ENCODE data around the gene GALNT1.

Gene GALNT1

GRCh38 chr18:35673682-35674081, 92.1 kb downstream of the GALNT1 start:
- no peak for DNase-seq (ENCODE audit: low read depth in 2 of 2)

DNA sequence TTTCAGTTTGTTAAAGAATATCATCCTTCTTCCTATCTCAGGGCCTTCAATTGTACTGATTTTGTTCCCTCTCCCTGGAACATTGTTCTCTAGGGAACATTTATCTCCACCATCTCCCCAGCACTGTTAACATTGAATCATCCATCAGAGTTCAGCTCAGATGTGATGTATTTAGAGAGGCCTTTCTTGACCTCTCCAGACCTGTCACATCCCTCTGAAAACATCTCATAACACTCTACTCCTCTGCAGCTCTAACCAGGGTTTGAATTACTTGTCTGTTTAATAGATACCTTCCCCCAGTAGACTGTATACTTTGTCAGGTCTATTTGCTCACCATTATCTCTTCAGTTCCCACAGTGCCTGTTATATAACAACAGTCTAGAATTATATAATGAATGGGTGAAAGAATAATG, 98.6 kb downstream of the GALNT1 start:
- DNase-seq (ENCODE audit: low read depth in 2 of 2): no peak

GRCh38 chr18:35682281-35682867, 100.8 kb downstream of the GALNT1 start:
- no peak for DNase-seq (ENCODE audit: low read depth in 2 of 2)

DNA sequence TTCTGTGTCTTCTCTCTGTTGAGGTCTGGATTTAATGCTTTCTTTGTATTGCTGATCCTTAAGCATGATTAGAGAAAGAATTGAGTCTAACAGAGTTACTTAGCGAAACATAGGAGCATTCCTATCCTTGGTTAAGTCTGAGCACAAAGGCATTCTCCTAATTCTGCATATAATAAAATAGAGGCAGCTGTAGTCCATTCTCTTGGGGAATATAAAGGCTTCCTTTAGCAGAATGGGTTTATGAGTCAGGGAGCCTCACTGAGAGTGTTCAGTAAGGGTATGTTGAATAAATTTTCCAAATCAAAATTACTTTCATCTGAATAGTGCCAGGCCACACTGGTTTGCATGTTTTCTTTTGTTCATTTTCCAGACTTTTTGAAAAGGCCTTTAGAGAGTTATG, 101.5 kb downstream of the GALNT1 start:
- DNase-seq (ENCODE audit: low read depth in 2 of 2): no peak

DNA sequence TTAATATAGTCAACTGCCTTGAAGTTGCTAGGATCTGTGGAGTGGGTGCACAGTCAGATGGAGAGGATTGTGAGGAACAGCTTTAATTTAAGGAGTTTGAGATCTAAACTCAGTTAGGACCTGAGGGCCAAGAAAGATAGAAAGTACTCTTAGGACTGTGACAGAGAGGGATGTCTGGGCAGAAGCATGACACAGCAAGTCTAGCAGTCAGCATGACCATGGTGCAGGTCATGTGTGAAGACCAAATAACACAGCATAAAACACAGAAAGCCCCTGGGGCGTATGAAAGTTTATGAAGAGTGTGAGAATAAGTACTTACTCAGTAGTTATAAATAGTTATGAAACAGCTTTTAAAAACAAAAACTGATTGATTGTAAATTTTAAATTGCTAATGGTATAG, 107.2 kb downstream of the GALNT1 start:
- DNase-seq (ENCODE audit: low read depth in 2 of 2): no peak

DNA sequence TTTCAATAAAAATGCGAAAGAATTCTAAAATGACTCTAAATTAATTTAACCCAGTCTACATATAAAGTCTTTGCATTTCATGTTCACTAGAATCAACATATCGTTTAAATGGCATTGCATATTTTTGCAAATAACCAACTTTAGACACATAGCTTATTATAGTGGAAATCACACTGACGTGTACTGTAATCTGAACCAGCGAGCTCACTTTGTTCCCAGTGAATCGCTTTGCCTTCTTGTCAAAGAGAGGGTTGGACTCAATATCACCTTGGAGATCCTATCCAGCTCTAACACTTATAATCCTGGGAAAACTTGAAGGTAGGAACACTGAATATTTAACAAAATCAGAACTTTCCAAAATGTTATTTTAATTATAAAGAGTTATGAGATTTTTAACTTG, 108.2 kb downstream of the GALNT1 start:
- no peak for DNase-seq (ENCODE audit: low read depth in 2 of 2)

- DNase-seq (ENCODE audit: low read depth in 2 of 2): no peak
Observed at GRCh38 chr18:35691625-35692024, 110.1 kb downstream of the GALNT1 start.

GRCh38 chr18:35692866-35693265, 111.3 kb downstream of the GALNT1 start:
- DNase-seq (ENCODE audit: low read depth in 2 of 2): no peak

DNA sequence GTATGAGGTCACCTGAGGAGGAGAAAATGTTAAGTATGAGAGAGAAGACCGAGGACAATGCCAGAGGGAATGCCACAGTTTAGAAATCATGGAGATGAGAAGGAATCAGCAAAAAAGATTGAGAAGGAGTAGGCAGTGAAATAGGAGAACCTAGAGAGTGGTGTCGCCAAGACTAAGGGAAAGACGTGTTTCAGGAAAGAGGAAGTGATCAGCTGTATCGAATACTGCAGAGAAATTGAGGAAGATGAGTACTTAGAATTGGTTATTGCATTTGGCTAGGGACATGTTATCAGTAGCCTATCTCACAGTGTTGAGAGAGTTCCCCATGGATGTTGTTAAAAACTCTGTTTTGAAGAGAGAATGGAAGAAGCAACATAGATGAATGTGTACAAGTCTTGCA, 112.3 kb downstream of the GALNT1 start:
- DNase-seq (ENCODE audit: low read depth in 2 of 2): no peak

GRCh38 chr18:35694808-35695207, 113.3 kb downstream of the GALNT1 start:
- DNase-seq (ENCODE audit: low read depth in 2 of 2): no peak

GRCh38 chr18:35695384-35695783, 113.8 kb downstream of the GALNT1 start:
- no peak for DNase-seq (ENCODE audit: low read depth in 2 of 2)

DNA sequence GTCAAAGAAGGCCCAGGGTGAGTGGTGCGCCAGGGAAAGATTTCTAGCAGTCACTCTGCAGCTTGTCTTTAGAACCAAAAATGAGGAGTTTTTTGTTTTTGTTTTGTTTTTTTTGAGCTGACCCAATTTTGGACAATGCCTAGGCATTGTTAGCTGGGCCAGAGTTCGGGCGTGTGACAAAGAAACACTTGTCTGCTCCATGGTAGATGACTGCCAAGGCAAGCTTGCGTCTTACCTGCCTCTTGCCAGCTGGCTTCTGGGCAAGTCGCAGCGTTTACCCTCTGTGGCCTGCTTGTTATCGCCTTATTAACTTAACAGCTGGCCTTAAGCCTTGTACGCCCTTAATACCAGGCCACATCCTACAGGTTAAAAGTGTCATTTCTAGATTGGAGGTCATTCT, 114.3 kb downstream of the GALNT1 start:
- DNase-seq (ENCODE audit: low read depth in 2 of 2): no peak

- DNase-seq (ENCODE audit: low read depth in 2 of 2): no peak
Observed at GRCh38 chr18:35696307-35696706, 114.8 kb downstream of the GALNT1 start.

- no peak for DNase-seq (ENCODE audit: low read depth in 2 of 2)
Observed at GRCh38 chr18:35697869-35698268, 116.3 kb downstream of the GALNT1 start.

DNA sequence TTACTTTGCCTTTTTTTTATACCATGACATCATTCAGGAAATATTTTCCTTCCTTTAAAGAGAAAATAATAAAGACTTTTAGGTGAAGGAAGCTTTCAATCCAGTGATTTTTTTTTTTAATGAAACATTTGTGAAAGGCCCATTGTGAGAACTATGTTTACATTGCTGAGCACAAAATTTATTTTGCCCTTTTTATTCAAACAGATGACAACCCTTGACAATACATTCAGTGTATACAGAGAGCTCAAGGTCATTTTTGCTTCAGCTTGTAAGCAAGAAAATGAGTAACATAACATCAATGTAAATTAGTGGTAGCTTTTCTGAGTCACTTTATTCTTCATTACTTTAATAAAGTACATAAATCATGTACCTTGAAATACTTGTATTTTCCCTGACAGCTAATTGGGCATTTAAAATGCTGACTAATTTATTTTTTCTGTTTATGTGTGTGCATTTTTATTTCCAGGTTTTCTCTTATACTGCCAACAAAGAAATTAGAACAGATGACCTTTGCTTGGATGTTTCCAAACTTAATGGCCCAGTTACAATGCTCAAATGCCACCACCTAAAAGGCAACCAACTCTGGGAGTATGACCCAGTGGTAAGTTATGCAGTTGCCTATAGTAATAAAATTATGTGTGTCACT, 121.6 kb downstream of the GALNT1 start:
- DNase-seq (ENCODE audit: low read depth in 2 of 2): no peak

GRCh38 chr18:35705988-35706387, 124.4 kb downstream of the GALNT1 start:
- no peak for DNase-seq (ENCODE audit: low read depth in 2 of 2)

DNA sequence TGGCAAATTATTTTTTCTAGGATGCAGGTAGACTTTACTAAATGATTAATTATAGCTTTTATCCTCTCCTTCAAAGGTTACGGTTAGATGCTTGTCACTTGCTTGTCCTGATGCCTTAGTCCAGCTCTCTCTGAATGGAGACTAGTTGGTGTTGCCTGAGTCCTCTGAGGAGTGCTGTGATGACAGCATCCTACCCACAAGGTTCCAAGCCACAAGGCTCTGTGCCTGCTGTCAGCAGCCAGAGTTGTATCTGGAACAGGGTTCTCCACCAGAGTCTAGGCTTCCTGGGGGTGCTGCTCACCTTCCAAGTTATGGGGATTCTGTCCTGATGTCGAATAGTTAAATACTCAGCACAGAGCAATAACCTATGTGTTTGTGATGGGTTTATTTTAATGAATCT, 125.7 kb downstream of the GALNT1 start:
- DNase-seq (ENCODE audit: low read depth in 2 of 2): no peak

- no peak for DNase-seq (ENCODE audit: low read depth in 2 of 2)
Observed at GRCh38 chr18:35707674-35708073, 126.1 kb downstream of the GALNT1 start.

DNA sequence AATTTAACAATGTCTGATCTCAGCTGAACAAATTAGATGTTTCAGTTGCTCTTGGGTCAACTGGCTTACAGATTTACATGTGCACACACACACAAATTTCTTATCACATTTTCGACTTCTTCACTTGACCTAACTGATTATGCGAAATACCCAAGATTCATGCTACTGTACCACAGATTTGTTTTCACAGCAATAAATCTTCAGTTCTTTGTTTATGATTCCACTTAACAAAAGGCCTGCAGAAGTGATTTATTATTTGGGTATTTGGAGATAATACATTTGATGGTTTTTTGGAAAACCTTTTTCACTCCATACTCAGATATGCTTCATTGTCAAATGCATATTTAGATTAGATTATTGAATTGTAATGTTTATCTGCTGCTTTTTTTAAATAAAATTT, 129.0 kb downstream of the GALNT1 start:
- DNase-seq (ENCODE audit: low read depth in 2 of 2): no peak

GRCh38 chr18:35711227-35711626, 129.7 kb downstream of the GALNT1 start:
- no peak for DNase-seq (ENCODE audit: low read depth in 2 of 2)

DNA sequence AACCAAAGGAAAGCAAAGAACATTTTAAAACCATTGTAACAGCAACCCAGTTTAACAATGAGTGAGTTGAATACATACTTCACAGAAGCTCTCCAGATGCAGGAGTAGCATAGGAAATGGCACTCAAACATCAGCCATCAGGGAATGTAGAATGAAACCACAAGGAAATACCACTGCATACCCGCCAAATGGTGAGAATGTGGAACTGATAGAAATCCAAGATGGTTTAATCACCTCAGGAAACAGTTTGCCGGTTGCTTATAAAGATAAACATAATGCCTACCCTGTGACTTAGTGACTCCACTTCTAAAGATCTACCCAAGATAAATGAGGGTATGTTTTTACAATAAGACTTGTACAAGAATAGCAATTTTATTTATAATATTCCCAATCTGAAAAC, 132.0 kb downstream of the GALNT1 start:
- no peak for DNase-seq (ENCODE audit: low read depth in 2 of 2)

- no peak for DNase-seq (ENCODE audit: low read depth in 2 of 2)
Observed at GRCh38 chr18:35714539-35714938, 133.0 kb downstream of the GALNT1 start.

GRCh38 chr18:35715139-35715538, 133.6 kb downstream of the GALNT1 start:
- no peak for DNase-seq (ENCODE audit: low read depth in 2 of 2)
